Lower leg skin (tissue), 3 donors: ENCODE measurements around the gene RNMT.

Experiments used
- CTCF ChIP-seq, 3 donors: fragments of 450-650 bp; IDR thresholded peaks; one replicate each; pipeline ENCODE4 v1.5.1; 2016; ENCODE audit warnings: antibody characterized with exemption in 3 of 3, mild to moderate bottlenecking in 3 of 3, moderate library complexity in 2 of 3
- POLR2A ChIP-seq, 2 donors: fragments of 450-650 bp; IDR thresholded peaks; one replicate each; pipeline ENCODE4 v1.6.1; 2016 to 2017; ENCODE audit warnings: antibody characterized with exemption in 2 of 2, mild to moderate bottlenecking in 1 of 2, moderate library complexity in 1 of 2

GRCh38 chr18:13799396-13799795 lies 72.9 kb downstream of the RNMT start:
- no peak for TF ChIP-seq CTCF (IDR thresholded peaks at IDR 0.05)
- no peak for TF ChIP-seq POLR2A (IDR thresholded peaks at IDR 0.05)
